A673 (cell line): Measurements from ENCODE around the gene SHISA2. TPM values are rescaled to one million over a fixed set of nuclear protein-coding genes. Genes with fewer than 3 reads are reported as not detected.
"Not testable (repeated sequence)": the region's sequence is repeated elsewhere in the genome, so short reads cannot be mapped to it uniquely, and the experiment has no call there.

Source experiments
- BruUV-seq: library from RNA; stranded (reverse); fragments of 400-500 nt; replicated peaks from 2 replicates; lab custom pipeline; 2021; lab: Mats Ljungman, UMichigan
- CTCF ChIA-PET: fragments of 300-600 bp; sonication (Branson Sonifier 250); formaldehyde crosslinking; loops from one replicate; lab custom pipeline; 2022; ENCODE audit warnings: antibody characterized with exemption; lab: Charles Lee
- POLR2A ChIA-PET: fragments of 300-600 bp; sonication (Branson Sonifier 250); formaldehyde crosslinking; loops from one replicate; lab custom pipeline; 2022; ENCODE audit warnings: antibody characterized with exemption; ENCODE audit not compliant: low non-redundant PET; lab: Charles Lee
- DNase-seq: peaks from one replicate; pipeline ENCODE4 v3.0.0-alpha.2; 2015; ENCODE audit warnings: low spot score
- H3K27ac ChIP-seq: fragments of 200-600 bp; sonication (generic); 2 replicates; pipeline ENCODE4 v1.5.1; 2016; ENCODE audit warnings: mixed run types, low read depth, mild to moderate bottlenecking, mixed read lengths, antibody characterized with exemption, low read length; ENCODE audit not compliant: poor library complexity, severe bottlenecking
- H3K27me3 ChIP-seq: fragments of 200-600 bp; sonication (generic); replicated peaks from 2 replicates; pipeline ENCODE4 v1.6.1; 2017; ENCODE audit warnings: mixed run types, low read depth, mild to moderate bottlenecking, mixed read lengths, antibody characterized with exemption, low read length; ENCODE audit not compliant: insufficient read depth, poor library complexity
- H3K36me3 ChIP-seq: fragments of 200-600 bp; sonication (generic); 2 replicates; pipeline ENCODE4 v1.6.1; 2016; ENCODE audit warnings: mixed run types, mild to moderate bottlenecking, mixed read lengths, antibody characterized with exemption, low read length; ENCODE audit not compliant: insufficient read depth, poor library complexity, severe bottlenecking
- H3K4me1 ChIP-seq: fragments of 200-600 bp; sonication (generic); 2 replicates; pipeline ENCODE4 v1.6.1; 2017; ENCODE audit warnings: mixed run types, mild to moderate bottlenecking, mixed read lengths, antibody characterized with exemption, low read length; ENCODE audit not compliant: insufficient read depth, poor library complexity, severe bottlenecking
- H3K4me3 ChIP-seq: fragments of 200-600 bp; sonication (generic); 2 replicates; pipeline ENCODE4 v1.5.1; 2016; ENCODE audit warnings: low read depth, mixed run types, mild to moderate bottlenecking, mixed read lengths, low read length; ENCODE audit not compliant: poor library complexity, severe bottlenecking
- H3K9me3 ChIP-seq: fragments of 200-600 bp; sonication (generic); 2 replicates; pipeline ENCODE4 v1.6.1; 2016; ENCODE audit warnings: mixed run types, low read depth, mild to moderate bottlenecking, mixed read lengths, antibody characterized with exemption, low read length; ENCODE audit not compliant: poor library complexity, severe bottlenecking
- CTCF ChIP-seq: fragments of 300-800, 200-600 bp; sonication (generic); conservative IDR thresholded peaks from 2 replicates; pipeline ENCODE4 v1.5.1; 2017; ENCODE audit warnings: low read depth, mild to moderate bottlenecking, antibody characterized with exemption, low read length, moderate library complexity, mixed read lengths
- EZH2 ChIP-seq: fragments of 200-600 bp; sonication (generic); IDR thresholded peaks from 2 replicates; pipeline ENCODE4 v1.6.1; 2017; ENCODE audit warnings: borderline replicate concordance, low read depth, mild to moderate bottlenecking, mixed read lengths, antibody characterized with exemption, low read length; ENCODE audit not compliant: poor library complexity, severe bottlenecking
- intact Hi-C: fragments of 100-400 bp; cut with micrococcal nuclease; formaldehyde crosslinking; loops from one replicate; pipeline ENCODE4 v1.10.0; 2022; ENCODE audit not compliant: unreplicated experiment
- total RNA-seq: library from RNA; stranded (reverse); gene quantifications from 2 replicates; pipeline ENCODE4 v1.2.3, GENCODE V29; 2021

SHISA2 gene
- total RNA-seq, 1 experiment from 2014 or later: 1.2 TPM

- H3K4me1 ChIP-seq, DNase-seq, H3K4me3 ChIP-seq, intact Hi-C loops, H3K27me3 ChIP-seq, CTCF ChIA-PET, H3K36me3 ChIP-seq, BruUV-seq, POLR2A ChIA-PET, H3K9me3 ChIP-seq, H3K27ac ChIP-seq: not testable (repeated sequence)
Observed at GRCh38 chr13:26068372-26068771, 16.6 kb upstream of the SHISA2 start.

DNA sequence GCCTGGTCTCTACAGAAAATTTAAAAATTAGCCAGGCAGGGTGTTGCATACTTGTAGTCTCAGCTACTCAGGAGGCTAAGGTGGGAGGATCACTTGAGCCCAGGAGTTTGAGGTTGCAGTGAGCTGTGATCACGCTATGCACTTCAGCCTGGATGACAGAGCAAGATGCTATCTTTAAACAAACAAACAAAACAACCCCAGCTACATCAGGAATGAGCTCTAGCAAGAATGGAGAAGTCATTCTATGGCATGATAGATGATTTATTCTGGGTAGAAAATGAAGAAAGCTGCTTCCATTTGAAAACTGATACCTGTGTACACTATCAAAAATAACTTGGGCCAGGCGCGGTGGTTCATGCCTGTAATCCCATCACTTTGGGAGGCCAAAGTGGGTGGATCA lies 15.8 kb upstream of the SHISA2 start:
- DNase-seq: no peak
- ChIA-PET CTCF (no interaction called here), POLR2A (interaction anchor here (0.6 kb wide), 1 partner anchor 95 kb away, joined by 6 read pairs; no protein-coding TSS in a partner anchor)
- intact Hi-C loops: no loop called here
- TF ChIP-seq CTCF (no peak), EZH2 (no peak)
- H3K27me3 ChIP-seq: no peaks in the 10 kb centered on the region
- H3K9me3 ChIP-seq: no peaks in the 10 kb centered on the region
- BruUV-seq: no TSS peak
- H3K4me3 ChIP-seq: no peak overlapping the region
- H3K27ac ChIP-seq: no peak overlapping the region
- no peaks in the 10 kb centered on the region for H3K36me3 ChIP-seq
- no peaks in the 10 kb centered on the region for H3K4me1 ChIP-seq

DNA sequence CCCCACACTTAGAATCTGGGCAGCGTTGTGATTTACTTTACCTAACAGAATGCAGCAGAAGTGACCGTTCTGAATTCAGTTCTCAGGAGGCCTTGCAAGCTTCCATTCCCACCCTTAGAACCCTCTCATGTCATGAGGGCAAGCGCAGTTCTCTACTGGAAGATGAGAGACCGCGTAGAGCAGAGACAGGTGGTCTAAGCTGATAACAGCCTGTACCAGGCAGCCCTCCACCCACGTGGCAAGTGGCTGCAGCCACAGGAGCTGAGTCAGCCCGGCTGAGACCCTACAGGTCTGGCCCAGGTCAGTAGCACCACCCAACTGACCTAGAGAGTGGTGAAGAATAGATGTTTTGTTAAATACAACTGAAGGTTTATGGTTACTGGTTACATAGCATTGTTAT lies 14.7 kb upstream of the SHISA2 start:
- POLR2A ChIA-PET, DNase-seq, BruUV-seq, H3K9me3 ChIP-seq, H3K4me3 ChIP-seq, H3K27ac ChIP-seq, CTCF ChIA-PET, H3K27me3 ChIP-seq, H3K4me1 ChIP-seq, H3K36me3 ChIP-seq, intact Hi-C loops: not testable (repeated sequence)

- DNase-seq: peak; percentile 71
- intact Hi-C loops: loop anchor here (2.0 kb wide), 2 partner anchors 234 to 488 kb away; no protein-coding TSS in a partner anchor
Observed at GRCh38 chr13:26062853-26063444, 11.1 kb upstream of the SHISA2 start.

More at GRCh38 chr13:26062853-26063444, 11.1 kb upstream of the SHISA2 start:
- no TSS peak for BruUV-seq
- TF ChIP-seq EZH2 (no peak), CTCF (peak; percentile 77)
- Histone ChIP-seq H3K36me3 (no peaks in the 10 kb centered on the region), H3K27me3 (no peaks in the 10 kb centered on the region), H3K27ac (no peak overlapping the region), H3K4me1 (no peaks in the 10 kb centered on the region), H3K9me3 (no peaks in the 10 kb centered on the region), H3K4me3 (no peak overlapping the region)
- CTCF ChIA-PET: interaction anchor here (0.6 to 1.4 kb wide), 4 partner anchors 77 to 489 kb away, joined by 3 to 8 read pairs (median 4); no protein-coding TSS in a partner anchor
- POLR2A ChIA-PET: no interaction called here
